ENCODE results near the gene S100PBP. TPM values are rescaled to one million over a fixed set of nuclear protein-coding genes. Genes with fewer than 3 reads are reported as not detected.
A peak's percentile ranks its signal among the peaks of the same experiment; 100 is the strongest.

The S100PBP gene
- total RNA-seq, 1 donor from 2014 or later, result 53.8 TPM

GRCh38 chr1:32858136-32858535 is 40.7 kb downstream of the S100PBP start:
- TF ChIP-seq CTCF (conservative IDR thresholded peaks at IDR 0.05), result no peak
- no peaks in the 10 kb centered on the region for H3K4me1 Mint-ChIP-seq (ENCODE audit: unreplicated experiment)
- peaks cover 19% of the 10 kb centered on the region for H3K36me3 Mint-ChIP-seq
- H3K9me3 Mint-ChIP-seq, result no peaks in the 10 kb centered on the region
- H3K27me3 Mint-ChIP-seq, result no peaks in the 10 kb centered on the region
- no peak overlapping the region for H3K4me3 Mint-ChIP-seq
- H3K27ac Mint-ChIP-seq, result no peak overlapping the region
- DNase-seq (ENCODE audit: extremely low spot score, unreplicated experiment), result no peak

GRCh38 chr1:32858791-32859190 is 41.3 kb downstream of the S100PBP start:
- no peak overlapping the region for H3K27ac Mint-ChIP-seq
- H3K9me3 Mint-ChIP-seq, result no peaks in the 10 kb centered on the region
- no peak for TF ChIP-seq CTCF (conservative IDR thresholded peaks at IDR 0.05)
- peaks cover 22% of the 10 kb centered on the region for H3K36me3 Mint-ChIP-seq
- no peaks in the 10 kb centered on the region for H3K27me3 Mint-ChIP-seq
- peaks cover 4% of the 10 kb centered on the region for H3K4me1 Mint-ChIP-seq (ENCODE audit: unreplicated experiment)
- peak; percentile 16 for DNase-seq (ENCODE audit: extremely low spot score, unreplicated experiment)
- no peak overlapping the region for H3K4me3 Mint-ChIP-seq

- Mint-ChIP-seq H3K36me3 (peaks cover 17% of the 10 kb centered on the region), H3K27ac (no peak overlapping the region), H3K27me3 (no peaks in the 10 kb centered on the region), H3K4me1 (ENCODE audit: unreplicated experiment) (peaks cover 7% of the 10 kb centered on the region), H3K4me3 (no peak overlapping the region), H3K9me3 (no peaks in the 10 kb centered on the region)
- peak; percentile 16 for DNase-seq (ENCODE audit: extremely low spot score, unreplicated experiment)
- no peak for TF ChIP-seq CTCF (conservative IDR thresholded peaks at IDR 0.05)
These were observed 42.5 kb downstream of the S100PBP start for GRCh38 chr1:32859915-32860314.

GRCh38 chr1:32860566-32860965 is 43.1 kb downstream of the S100PBP start:
- H3K4me1 Mint-ChIP-seq (ENCODE audit: unreplicated experiment), result peaks cover 7% of the 10 kb centered on the region
- H3K36me3 Mint-ChIP-seq, result peaks cover 17% of the 10 kb centered on the region
- DNase-seq (ENCODE audit: extremely low spot score, unreplicated experiment), result no peak
- no peak overlapping the region for H3K27ac Mint-ChIP-seq
- no peaks in the 10 kb centered on the region for H3K27me3 Mint-ChIP-seq
- TF ChIP-seq CTCF (conservative IDR thresholded peaks at IDR 0.05), result no peak
- no peak overlapping the region for H3K4me3 Mint-ChIP-seq
- no peaks in the 10 kb centered on the region for H3K9me3 Mint-ChIP-seq

- Mint-ChIP-seq H3K36me3 (peaks cover 18% of the 10 kb centered on the region), H3K27me3 (no peaks in the 10 kb centered on the region), H3K27ac (no peak overlapping the region), H3K9me3 (no peaks in the 10 kb centered on the region), H3K4me3 (no peak overlapping the region), H3K4me1 (ENCODE audit: unreplicated experiment) (peaks cover 11% of the 10 kb centered on the region)
- TF ChIP-seq CTCF (conservative IDR thresholded peaks at IDR 0.05), result no peak
- DNase-seq (ENCODE audit: extremely low spot score, unreplicated experiment), result peak; percentile 16
These were observed 44.6 kb downstream of the S100PBP start for GRCh38 chr1:32861904-32862695.

Measured in type B pancreatic cell (in vitro differentiated cells).